NOMO-1 treated with dmso at 0.1 percent for 144 hours (cell line): ENCODE data around the gene KLHL30.

Source experiments
- DNase-seq: peaks from one replicate; lab custom pipeline; 2025; ENCODE audit not compliant: unreplicated experiment; lab: John Stamatoyannopoulos, UW

Gene KLHL30

GRCh38 chr2:238130111-238130695, 8.3 kb upstream of the KLHL30 start:
- DNase-seq, result no peak

- DNase-seq, result no peak
Measured at GRCh38 chr2:238130696-238131628, 7.5 kb upstream of the KLHL30 start.

GRCh38 chr2:238131761-238132462, 6.6 kb upstream of the KLHL30 start:
- no peak for DNase-seq

- no peak for DNase-seq
Measured at GRCh38 chr2:238132463-238133450, 5.7 kb upstream of the KLHL30 start.

GRCh38 chr2:238133499-238134392, 4.7 kb upstream of the KLHL30 start:
- no peak for DNase-seq

- no peak for DNase-seq
Measured at GRCh38 chr2:238134393-238134785, 4.1 kb upstream of the KLHL30 start.

- DNase-seq, result no peak
Measured at GRCh38 chr2:238135601-238136150, 2.8 kb upstream of the KLHL30 start.

GRCh38 chr2:238136820-238137537, 1.5 kb upstream of the KLHL30 start:
- DNase-seq, result peak; percentile 13

- DNase-seq, result no peak
Measured at GRCh38 chr2:238137885-238138284, 583 bp upstream of the KLHL30 start.

GRCh38 chr2:238139196-238140039, 950 bp downstream of the KLHL30 start:
- DNase-seq, result no peak

- DNase-seq, result no peak
Measured at GRCh38 chr2:238140040-238140439, 1.6 kb downstream of the KLHL30 start.

- no peak for DNase-seq
Measured at GRCh38 chr2:238140721-238141540, 2.5 kb downstream of the KLHL30 start.

- peak; percentile 13 for DNase-seq
Measured at GRCh38 chr2:238141541-238142318, 3.3 kb downstream of the KLHL30 start.

- DNase-seq, result no peak
Measured at GRCh38 chr2:238142382-238143205, 4.1 kb downstream of the KLHL30 start.

- DNase-seq, result no peak
Measured at GRCh38 chr2:238143239-238143951, 4.9 kb downstream of the KLHL30 start.
